Esophagus mucosa (tissue), 1 donor: Measurements from ENCODE around the gene GNB3. TPM values are rescaled to one million over a fixed set of nuclear protein-coding genes. Genes with fewer than 3 reads are reported as not detected.

Source experiments
- ATAC-seq: fragments of 200-7000 bp; cut with Tn5 transposase; one replicate; pipeline ENCODE4 v1.9.1; 2020
- total RNA-seq: library from RNA; stranded (reverse); gene quantifications from one replicate; pipeline ENCODE4 v1.2.4, GENCODE V29; 2023
- donor health status: DM: yes; HTN: yes; CAD: no.

The GNB3 gene
- total RNA-seq, 1 donor from 2014 or later = not detected

DNA sequence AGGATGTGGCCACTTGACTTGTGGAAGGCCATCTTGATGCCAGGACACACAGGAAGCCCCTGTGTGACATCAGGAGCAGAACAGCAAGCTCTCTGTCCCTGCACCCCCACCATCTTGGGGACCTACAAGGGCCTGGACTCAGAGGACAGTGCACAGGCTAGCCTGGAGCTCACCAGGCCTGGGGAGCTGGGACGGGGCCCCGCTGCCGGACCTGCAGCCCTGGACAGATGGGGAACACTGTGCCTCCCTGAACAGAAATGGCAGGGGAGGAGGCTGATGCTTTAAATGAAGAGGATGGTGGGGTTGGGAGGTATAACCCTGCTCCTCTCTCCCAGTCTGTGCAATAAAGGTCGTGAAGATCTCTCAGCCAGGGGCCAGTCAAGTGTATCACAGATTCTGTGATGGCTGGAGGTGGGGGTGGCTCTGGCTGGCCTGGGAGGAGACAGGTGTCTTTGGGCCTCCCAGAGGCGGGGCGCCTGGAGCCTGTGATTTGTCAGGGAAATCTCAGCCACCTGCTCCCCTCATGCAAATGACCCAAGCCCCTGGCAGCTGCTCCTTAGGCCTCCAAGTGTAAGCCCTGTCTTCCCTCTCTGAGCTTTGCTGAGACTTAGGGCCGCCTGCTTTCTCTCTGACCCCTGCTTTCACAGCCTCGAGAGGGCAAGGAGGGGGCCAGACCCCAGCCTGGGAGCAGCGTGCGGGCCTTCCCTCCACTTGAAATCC lies 1.1 kb upstream of the GNB3 start:
- ATAC-seq = peak; percentile 6

DNA sequence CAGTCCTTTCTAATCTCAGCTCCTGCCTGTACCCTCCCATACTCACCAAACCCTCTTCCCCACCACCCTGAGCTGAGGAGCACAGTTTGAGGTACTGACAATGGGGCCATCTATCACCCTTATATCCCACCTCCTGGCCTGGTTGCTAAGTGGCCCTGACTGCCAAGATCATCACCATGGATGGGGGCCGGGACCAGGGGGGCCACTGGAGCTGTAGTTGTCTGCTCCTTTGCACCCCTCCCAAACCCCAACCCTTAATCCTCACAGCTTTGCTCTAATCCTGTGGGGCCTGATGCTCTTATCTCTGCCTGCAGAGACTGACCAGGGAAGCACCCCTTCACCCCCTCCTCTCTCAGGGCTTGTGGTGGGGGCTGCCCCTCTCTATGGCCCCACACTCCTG lies 395 bp upstream of the GNB3 start:
- ATAC-seq = no peak

DNA sequence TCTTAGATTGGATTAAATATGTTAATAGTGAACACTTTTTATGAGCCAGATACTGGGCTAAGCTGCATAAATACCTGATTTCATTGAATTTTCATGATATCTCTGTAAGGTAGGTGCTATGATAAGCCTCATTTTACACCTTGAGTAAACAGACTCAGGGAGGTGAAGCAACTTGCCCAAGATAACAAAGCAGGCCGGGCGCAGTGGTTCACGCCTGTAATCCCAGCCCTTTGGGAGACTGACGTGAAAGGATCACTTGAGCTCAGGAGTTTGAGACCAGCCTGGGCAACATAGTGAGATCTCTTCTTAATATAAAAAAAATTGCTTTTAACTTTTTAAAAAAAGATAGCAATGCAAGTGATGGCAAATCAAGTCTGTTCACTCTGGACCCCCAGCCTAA lies 1.4 kb downstream of the GNB3 start:
- ATAC-seq = no peak

DNA sequence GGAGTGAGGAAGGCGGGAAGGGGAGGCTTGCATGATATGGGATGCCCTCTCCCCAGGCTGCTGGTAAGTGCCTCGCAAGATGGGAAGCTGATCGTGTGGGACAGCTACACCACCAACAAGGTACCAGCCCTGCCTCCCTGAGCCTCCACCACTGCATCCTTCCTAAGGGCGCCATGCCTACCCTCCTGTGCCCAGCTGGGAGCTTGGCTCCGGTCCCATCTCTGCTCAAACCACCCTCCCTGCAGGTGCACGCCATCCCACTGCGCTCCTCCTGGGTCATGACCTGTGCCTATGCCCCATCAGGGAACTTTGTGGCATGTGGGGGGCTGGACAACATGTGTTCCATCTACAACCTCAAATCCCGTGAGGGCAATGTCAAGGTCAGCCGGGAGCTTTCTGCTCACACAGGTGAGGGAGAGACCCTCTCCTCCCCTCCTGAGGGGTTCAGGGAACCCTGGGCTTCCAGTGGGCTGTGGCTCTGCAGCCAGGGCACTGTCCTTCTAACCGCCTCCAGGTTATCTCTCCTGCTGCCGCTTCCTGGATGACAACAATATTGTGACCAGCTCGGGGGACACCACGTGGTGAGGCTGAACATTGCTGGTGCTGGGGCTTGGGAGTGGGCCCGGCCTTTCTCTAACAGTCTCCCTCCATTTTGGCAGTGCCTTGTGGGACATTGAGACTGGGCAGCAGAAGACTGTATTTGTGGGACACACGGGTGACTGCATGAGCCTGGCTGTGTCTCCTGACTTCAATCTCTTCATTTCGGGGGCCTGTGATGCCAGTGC lies 2.6 kb downstream of the GNB3 start:
- no peak for ATAC-seq

DNA sequence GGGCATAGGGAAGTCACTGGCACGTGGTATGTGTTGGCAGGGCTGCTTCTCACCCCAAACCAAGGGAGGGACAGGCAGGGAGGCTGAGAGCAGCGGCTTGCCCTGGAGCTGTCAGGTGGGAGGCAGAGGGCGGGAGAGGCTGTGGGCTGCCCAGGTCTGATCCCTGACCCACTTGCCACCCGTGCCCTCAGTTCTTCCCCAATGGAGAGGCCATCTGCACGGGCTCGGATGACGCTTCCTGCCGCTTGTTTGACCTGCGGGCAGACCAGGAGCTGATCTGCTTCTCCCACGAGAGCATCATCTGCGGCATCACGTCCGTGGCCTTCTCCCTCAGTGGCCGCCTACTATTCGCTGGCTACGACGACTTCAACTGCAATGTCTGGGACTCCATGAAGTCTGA lies 4.7 kb downstream of the GNB3 start:
- ATAC-seq = no peak

DNA sequence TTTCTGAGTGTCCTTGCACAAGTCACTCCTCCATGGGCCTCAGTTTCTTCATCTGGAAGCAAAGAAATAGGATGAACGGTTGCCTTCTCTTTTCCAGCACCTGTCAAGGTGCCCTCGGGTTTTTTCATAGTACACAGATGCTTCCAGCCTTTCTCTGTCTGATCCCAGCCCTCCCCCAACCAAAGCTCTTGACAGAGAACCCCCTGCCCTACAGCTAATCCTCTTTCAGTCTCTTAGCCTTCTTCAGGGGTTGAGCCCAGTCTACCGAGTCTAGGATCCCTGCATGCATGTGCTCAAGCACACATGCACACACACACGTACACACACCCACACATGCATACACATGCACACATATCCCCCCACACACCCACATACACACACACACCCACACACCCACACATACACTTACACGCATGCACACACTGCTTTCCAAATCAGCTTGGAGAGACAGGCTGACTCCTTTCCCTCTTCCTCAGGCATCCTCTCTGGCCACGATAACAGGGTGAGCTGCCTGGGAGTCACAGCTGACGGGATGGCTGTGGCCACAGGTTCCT lies 5.7 kb downstream of the GNB3 start:
- ATAC-seq = no peak

DNA sequence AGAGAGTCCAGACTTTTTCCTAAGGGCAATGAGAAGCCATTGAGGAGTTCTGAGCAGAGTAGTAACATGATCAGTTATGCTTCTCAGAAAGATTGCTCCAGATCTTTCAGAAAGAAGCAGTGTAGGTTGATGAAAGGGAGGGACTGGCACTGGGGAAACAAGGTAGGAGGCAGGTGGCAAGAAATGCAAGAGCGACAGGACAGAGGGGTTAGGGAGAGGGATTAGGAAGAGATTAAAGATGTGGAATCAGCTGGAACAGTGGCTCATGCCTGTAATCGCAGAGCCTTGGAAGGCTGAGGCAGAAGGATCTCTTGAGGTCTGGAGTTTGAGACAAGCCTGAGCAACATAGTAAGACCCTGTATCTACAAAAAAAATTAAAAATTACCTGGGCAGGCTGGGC lies 7.0 kb downstream of the GNB3 start:
- ATAC-seq = no peak

DNA sequence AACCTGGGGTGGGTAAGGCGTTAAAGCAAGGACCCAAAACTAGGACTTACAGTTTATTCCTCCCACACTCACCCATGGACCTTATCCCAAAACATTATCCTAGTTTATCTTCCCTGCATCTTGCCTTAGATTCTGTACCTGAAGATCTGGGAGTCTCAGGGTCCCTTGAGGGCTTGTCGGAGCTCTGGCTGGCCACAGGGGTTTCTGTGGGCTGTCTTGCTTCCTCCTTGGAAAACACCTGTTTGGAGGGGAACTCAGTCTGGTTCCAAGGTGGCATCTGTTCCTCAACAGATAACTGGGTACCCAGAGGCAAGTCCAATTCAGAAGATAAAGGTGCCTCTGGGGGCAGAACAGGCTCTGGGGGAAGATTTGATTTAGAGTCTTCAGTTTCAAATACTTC lies 8.7 kb downstream of the GNB3 start:
- ATAC-seq = no peak

DNA sequence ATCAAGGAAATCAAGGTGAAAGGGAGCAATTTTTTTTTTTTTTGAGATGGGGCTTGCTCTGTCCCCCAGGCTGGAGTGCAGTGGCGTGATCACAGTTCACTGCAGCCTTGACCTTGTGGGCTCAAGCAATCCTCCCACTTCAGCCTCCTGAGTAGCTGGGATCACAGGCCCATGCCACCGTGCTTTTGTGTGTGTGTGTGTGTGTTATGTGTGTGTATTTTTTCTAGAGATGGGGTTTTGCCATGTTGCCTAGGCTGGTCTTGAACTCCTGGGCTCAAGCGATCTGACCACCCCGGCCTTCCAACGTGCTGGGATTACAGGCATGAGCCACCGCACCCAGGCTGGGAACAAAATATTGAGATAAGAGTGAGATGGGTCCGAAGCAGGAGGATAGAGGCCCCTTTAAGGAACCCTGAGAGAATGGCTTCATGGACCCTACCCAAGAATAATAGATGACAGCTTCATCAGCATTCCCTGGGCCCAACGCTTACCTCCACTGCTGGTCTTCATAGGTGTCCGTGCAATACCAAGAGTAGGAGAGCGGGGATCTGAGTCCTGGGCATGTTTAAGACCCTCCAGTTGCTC lies 9.3 kb downstream of the GNB3 start:
- no peak for ATAC-seq

DNA sequence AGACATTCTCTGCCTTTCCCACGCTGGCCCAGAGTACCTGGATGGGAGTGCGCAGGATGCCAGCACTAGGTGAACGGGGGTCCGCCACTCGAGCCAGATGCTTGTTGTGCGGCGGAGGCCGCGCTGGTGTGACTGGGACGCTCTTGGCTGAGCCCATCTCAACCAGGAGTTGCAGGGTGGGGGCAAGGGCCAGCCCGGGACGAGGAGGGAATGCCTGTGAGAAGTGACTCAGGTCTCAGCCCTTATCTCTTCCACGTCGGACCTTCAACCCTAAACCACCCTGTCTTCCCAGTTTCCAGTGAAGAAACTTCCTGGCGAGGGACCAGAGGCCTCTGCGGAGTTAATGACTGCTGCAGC lies 10.0 kb downstream of the GNB3 start:
- ATAC-seq = no peak

DNA sequence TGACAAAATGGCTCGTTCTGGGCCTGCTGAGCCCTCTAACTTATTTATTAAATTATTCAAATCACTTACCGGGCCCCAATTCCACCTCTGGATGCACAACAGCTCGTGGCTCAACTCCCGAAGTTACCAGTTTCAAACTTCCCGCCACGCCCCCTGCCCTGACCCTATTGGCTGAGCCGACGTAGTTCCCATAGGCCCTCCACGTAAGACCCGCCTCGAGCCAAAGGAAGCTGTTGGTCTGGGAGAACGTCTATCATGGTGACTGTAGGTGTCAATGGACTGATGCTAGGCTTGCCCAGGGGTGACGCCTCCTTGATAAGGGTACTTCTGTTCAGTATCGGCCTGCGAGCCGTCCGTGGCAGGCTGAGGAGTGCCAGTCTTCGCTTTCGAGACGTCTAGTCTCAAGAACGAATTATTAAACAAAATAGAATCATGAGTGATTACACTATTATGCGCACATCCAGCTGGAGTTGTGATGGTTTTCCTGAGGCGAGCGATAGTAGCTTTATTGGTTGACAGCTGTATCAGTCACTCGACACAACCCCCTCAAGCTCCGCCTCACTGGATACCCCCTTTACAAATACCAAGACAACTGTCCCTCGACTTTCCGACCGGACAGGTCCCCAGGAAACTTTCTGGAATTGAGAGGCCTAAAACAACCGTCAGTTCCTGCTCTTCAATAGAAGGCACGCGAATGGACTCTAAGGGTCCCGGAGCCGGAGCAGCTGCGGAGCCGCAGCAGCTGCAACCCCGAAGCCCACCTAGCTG lies 10.6 kb downstream of the GNB3 start, which contains the start of gene CDCA3:
Gene CDCA3, minus strand, starts transcription at position 134 of the 768 bp plus-strand sequence. CDS start 334 bp downstream, outside the sequence.
- peak; percentile 82 for ATAC-seq

DNA sequence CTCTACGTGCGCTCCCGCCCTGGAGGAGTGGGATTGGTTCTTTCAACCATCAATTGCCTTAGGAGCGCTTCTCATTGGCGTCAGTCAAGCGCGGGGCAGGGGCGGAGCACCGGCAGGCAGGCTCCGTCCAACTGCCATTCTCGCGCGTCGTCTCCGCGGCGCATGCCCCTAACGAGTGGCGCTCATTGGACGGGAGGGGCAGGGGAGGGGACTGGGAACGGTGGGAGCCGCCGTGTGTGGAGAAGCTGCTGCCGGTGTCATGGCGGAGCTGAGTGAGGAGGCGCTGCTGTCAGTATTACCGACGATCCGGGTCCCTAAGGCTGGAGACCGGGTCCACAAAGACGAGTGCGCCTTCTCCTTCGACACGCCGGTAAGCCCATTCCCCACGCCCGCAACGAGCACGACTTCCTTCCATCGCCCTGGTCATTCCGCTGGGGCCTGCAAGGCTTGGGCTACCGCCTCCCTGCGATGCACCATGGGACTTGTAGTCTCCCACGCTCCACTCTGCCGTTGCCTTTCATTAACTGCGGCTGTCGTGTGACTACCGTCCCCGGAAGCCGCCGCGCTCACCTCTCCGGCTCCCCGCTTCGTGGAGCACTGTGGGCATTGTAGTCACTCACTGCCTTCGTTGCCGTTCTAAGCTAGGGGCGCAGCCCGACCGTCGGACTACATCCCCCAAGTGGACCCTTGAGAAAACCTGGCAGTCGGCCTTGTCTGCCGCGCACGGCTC lies 11.4 kb downstream of the GNB3 start, which contains the start of gene USP5:
Gene USP5, plus strand, starts transcription at position 230 of the 730 bp plus-strand sequence. Its CDS starts 30 bp downstream, at position 260.
- ATAC-seq = peak; percentile 89

DNA sequence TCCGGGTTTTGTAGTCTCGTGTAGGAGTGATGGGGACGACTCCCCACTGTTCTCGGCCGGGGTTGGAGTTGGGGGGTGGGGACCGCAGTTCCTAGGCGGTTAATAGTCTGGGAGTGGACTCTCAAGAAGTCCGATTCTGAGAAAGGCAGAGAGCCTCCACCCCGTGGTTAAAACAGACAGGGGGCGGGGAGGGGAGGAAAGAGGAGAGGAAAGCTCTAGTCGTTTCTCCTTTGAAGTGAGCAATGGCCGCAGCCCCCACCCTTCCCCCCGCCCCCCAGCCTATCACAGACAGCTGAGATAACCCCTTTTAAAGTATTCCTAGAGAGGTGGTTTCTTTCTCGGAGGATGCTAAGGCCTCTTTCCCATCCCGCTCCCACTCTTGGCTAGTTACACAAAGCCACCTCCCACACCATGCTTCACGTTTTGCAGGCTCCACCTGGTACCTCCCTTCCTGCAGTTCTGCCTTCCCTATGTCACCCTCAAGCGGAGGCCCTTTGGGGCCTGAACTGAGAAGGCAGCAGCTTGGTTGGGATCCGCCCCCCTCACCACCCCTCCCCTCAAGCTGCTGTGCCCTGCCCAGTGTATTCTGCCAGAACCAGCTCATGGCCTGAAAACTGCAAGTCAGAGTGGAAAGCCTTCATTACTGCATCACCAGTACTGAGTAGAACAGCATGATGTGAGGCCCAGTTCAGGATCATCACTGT lies 12.1 kb downstream of the GNB3 start:
- peak; percentile 42 for ATAC-seq

DNA sequence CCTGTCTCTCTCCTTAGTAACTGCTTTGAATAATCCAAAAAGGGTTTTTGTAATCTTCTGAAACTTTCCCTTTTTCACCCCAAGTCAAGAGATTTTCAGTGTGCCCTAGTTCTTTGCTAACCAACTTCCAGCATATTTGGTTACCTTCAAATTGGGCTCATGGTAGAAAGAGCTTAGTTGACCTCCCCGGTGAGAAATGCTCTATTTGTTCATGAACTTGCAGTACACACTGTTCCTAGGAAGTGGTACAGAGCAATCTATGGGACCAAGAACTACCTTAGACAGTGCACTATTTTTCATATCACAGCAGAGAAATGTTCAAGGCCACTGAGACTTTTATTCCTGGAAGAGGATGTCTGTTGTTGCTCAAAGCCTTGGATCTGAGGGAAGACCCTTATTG lies 12.9 kb downstream of the GNB3 start:
- no peak for ATAC-seq

DNA sequence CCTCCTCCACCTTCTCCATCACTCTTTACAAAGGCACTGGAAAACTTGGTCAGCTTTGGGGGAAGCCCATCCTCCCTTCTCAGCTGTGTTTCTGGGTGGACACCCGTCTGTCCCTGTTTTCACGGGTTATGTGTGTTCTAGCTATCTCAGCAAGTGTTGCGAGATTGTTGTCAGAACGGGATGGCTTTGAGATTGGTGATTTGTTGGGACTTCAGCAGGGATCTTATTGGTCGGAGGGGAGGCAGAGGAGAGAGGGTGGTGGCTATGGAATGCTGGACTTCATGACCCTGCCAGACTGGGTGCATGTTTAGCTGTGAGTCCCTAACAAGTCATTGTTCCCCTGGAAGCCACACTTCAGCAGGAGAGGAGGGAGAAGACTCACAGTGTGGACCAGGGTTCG lies 13.3 kb downstream of the GNB3 start:
- ATAC-seq = no peak

DNA sequence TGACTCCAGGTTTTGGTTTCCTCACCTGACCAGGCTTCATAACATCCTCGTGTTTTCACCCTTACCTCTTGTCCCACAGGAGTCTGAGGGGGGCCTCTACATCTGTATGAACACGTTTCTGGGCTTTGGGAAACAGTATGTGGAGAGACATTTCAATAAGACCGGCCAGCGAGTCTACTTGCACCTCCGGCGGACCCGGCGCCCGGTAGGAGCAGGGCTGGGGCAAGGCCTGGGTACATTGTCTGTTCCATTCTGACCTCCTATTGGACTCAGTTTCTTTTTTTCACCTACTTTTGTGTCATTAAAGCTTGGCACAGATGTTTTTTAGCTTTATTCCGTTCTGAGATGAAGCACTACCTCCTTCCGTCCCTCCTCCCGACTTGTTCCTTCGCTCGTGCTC lies 14.6 kb downstream of the GNB3 start:
- no peak for ATAC-seq

DNA sequence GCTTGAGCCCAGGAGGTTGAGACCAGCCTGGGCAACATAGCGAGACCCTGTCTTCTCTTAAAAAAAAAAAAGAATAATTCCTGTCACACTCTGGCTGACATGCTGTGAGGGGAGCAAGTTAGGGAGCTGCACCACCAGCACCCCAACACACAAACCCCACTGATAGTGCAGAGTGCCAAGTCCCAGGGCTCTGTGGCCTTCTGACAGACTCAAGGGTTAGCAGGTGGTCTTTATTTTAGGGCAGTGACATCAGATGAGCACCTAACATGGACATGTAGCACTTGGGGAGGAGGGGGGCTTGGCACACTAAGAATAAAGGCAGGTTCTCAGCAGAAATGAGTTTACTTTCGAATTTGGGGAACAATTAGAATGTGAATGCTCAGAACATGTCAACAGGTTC lies 18.1 kb downstream of the GNB3 start:
- no peak for ATAC-seq

DNA sequence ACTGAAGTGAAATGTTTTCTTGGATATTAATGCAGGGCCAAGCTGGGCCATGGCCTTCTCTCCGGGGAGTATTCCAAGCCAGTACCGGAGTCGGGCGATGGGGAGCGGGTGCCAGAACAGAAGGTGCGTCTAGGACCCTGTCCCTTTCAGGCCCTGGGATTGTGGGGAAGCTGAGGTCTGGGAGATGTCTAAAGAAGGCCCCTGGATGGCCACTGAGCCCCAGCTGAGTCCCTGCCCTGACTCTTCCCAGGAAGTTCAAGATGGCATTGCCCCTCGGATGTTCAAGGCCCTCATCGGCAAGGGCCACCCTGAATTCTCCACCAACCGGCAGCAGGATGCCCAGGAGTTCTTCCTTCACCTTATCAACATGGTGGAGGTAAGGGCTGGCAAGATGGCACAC lies 19.4 kb downstream of the GNB3 start:
- no peak for ATAC-seq

DNA sequence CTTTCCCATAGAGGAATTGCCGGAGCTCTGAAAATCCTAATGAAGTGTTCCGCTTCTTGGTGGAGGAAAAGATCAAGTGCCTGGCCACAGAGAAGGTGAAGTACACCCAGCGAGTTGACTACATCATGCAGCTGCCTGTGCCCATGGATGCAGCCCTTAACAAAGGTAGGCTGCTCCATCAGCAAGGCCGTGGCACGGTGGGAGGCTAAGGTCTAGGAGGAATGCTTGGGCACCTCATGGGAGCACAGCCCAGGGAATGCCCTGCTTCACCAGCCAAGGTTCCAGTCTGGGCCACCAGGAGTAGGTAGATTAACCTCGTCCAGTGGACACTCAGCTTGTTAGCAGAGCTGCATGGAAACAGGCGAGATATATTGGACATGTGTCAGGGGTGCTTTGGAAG lies 20.2 kb downstream of the GNB3 start:
- ATAC-seq = no peak

DNA sequence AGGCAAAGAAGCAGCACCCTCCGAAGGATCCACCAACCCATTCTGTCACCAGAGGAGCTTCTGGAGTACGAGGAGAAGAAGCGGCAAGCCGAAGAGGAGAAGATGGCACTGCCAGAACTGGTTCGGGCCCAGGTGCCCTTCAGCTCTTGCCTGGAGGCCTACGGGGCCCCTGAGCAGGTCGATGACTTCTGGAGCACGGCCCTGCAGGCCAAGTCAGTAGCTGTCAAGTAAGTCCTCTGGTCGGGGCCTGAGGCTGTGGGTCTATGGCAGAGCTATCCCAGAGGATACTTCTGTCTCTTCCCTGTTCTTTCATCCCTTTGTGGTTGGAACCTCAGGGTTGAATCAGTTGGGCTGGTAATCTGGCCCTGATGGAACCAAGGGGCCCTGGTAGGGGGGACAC lies 20.7 kb downstream of the GNB3 start:
- ATAC-seq = no peak

DNA sequence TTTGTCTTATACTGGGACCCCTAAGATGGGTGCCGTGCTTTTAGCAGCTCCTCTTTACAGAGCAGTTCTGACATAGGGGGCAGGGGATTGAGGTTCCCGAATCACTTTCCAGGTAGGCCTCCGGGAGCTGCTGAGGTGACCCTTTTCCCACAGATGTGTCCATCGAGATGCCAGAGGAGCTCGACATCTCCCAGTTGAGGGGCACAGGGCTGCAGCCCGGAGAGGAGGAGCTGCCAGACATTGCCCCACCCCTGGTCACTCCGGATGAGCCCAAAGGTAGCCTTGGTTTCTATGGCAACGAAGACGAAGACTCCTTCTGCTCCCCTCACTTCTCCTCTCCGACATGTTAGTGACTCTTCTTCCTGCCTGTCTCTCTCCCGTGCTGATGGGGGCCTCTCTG lies 22.3 kb downstream of the GNB3 start:
- no peak for ATAC-seq
